Activated naive CD4-positive, alpha-beta T cell treated with anti-CD3 and anti-CD28 coated beads, Interleukin-2, amount 50 U/mL, for 16 hours (primary cell): ENCODE measurements around the gene TNFSF13B.

Experiments used
- DNase-seq: peaks from one replicate; pipeline ENCODE4 v3.0.0-alpha.2; 2020

The TNFSF13B gene

DNA sequence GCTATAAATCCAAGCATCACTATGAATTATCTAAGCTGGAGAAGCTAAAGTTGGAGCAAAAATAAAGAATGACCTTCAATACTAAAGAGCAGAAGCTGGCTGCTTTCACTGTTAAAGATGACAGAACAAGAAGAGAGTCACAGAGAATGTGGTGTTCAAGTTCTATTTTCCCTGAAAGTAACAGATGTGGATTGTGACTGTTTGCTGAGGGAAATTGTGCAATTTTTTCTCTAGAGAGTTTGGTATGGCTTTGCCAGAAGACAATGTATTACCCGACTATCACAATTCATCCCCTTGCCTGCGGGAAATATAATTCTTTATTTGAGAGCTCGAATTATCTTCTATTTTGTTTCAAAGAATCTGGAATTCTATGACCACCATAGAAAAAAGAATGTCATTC is 83.1 kb downstream of the TNFSF13B start:
- no peak for DNase-seq

DNA sequence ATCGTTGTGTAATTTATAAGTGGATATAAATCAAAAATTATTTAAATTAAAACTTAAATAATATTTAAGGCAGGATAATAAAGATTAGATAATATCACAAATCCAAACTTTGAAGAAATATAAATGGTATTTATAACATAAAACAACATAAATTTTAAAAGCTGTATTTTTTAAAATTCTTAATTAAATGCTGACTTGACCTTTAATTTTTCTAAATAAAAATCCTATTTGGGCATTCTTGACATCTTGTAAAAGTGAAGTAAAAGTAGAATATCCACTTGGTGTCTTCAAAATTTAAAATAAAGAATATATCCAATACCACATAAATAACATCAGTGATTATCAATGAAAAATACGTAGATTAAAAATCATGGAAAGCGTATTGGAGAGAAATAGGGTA is 87.7 kb downstream of the TNFSF13B start:
- DNase-seq: no peak
